ENCODE measurements around the gene ITGB6. TPM values are rescaled to one million over a fixed set of nuclear protein-coding genes. Genes with fewer than 3 reads are reported as not detected.

Gene ITGB6
- total RNA-seq, 4 donors from 2014 or later, result 4.4 to 13.8 (median 10.0) TPM

- DNase-seq (ENCODE audit: low spot score in 2 of 2), result no peak
- 83% methylated on average over 2 of the region's 2 CpGs for WGBS
- Histone ChIP-seq H3K4me3 (no peak overlapping the region), H3K36me3 (no peaks in the 10 kb centered on the region), H3K27ac (no peak overlapping the region), H3K4me1 (peaks cover 40% of the 10 kb centered on the region), H3K9me3 (no peaks in the 10 kb centered on the region), H3K27me3 (no peaks in the 10 kb centered on the region)
- TF ChIP-seq POLR2AphosphoS5 (IDR thresholded peaks at IDR 0.05), result no peak
- no peak for TF ChIP-seq CTCF (IDR thresholded peaks at IDR 0.05)
- TF ChIP-seq POLR2A (IDR thresholded peaks at IDR 0.05), result no peak
- no peak for TF ChIP-seq EP300 (IDR thresholded peaks at IDR 0.05)
Observed at GRCh38 chr2:160057356-160057755, 142.7 kb downstream of the ITGB6 start.

GRCh38 chr2:160055726-160056108 is 144.4 kb downstream of the ITGB6 start:
- H3K4me3 ChIP-seq, result no peak overlapping the region
- H3K9me3 ChIP-seq, result no peaks in the 10 kb centered on the region
- no peaks in the 10 kb centered on the region for H3K27me3 ChIP-seq
- TF ChIP-seq POLR2A (IDR thresholded peaks at IDR 0.05), result no peak
- TF ChIP-seq EP300 (IDR thresholded peaks at IDR 0.05), result no peak
- no peak for TF ChIP-seq POLR2AphosphoS5 (IDR thresholded peaks at IDR 0.05)
- DNase-seq (ENCODE audit: low spot score in 2 of 2), result no peak
- H3K4me1 ChIP-seq, result peaks cover 38% of the 10 kb centered on the region
- 88% methylated on average over 7 of the region's 7 CpGs for WGBS
- no peaks in the 10 kb centered on the region for H3K36me3 ChIP-seq
- H3K27ac ChIP-seq, result no peak overlapping the region

GRCh38 chr2:160054984-160055725 is 144.9 kb downstream of the ITGB6 start:
- Histone ChIP-seq H3K27me3 (no peaks in the 10 kb centered on the region), H3K4me3 (no peak overlapping the region), H3K9me3 (no peaks in the 10 kb centered on the region), H3K27ac (no peak overlapping the region), H3K4me1 (peaks cover 32% of the 10 kb centered on the region), H3K36me3 (no peaks in the 10 kb centered on the region)
- 57% methylated on average over 7 of the region's 7 CpGs for WGBS
- DNase-seq (ENCODE audit: low spot score in 2 of 2), result no peak
- no peak for TF ChIP-seq CTCF (IDR thresholded peaks at IDR 0.05)
- no peak for TF ChIP-seq EP300 (IDR thresholded peaks at IDR 0.05)
- TF ChIP-seq POLR2AphosphoS5 (IDR thresholded peaks at IDR 0.05), result no peak
- TF ChIP-seq POLR2A (IDR thresholded peaks at IDR 0.05), result no peak

- DNase-seq (ENCODE audit: low spot score in 2 of 2), result no peak
- Histone ChIP-seq H3K4me1 (peaks cover 30% of the 10 kb centered on the region), H3K27me3 (no peaks in the 10 kb centered on the region), H3K36me3 (no peaks in the 10 kb centered on the region), H3K27ac (no peak overlapping the region), H3K4me3 (no peak overlapping the region), H3K9me3 (no peaks in the 10 kb centered on the region)
- TF ChIP-seq POLR2A (IDR thresholded peaks at IDR 0.05), result no peak
- TF ChIP-seq CTCF (IDR thresholded peaks at IDR 0.05), result no peak
- no peak for TF ChIP-seq EP300 (IDR thresholded peaks at IDR 0.05)
- no peak for TF ChIP-seq POLR2AphosphoS5 (IDR thresholded peaks at IDR 0.05)
- WGBS, result 89% methylated on average over 2 of the region's 2 CpGs
Observed at GRCh38 chr2:160053946-160054345, 146.1 kb downstream of the ITGB6 start.

GRCh38 chr2:160052531-160052930 is 147.5 kb downstream of the ITGB6 start:
- Histone ChIP-seq H3K4me3 (no peak overlapping the region), H3K27me3 (no peaks in the 10 kb centered on the region), H3K4me1 (peaks cover 30% of the 10 kb centered on the region), H3K36me3 (no peaks in the 10 kb centered on the region), H3K27ac (no peak overlapping the region), H3K9me3 (no peaks in the 10 kb centered on the region)
- TF ChIP-seq POLR2AphosphoS5 (IDR thresholded peaks at IDR 0.05), result no peak
- TF ChIP-seq POLR2A (IDR thresholded peaks at IDR 0.05), result no peak
- TF ChIP-seq EP300 (IDR thresholded peaks at IDR 0.05), result no peak
- no peak for TF ChIP-seq CTCF (IDR thresholded peaks at IDR 0.05)
- WGBS, result 73% methylated on average over 2 of the region's 2 CpGs
- no peak for DNase-seq (ENCODE audit: low spot score in 2 of 2)
